Measurements from ENCODE around the gene HMCN2.

DNA sequence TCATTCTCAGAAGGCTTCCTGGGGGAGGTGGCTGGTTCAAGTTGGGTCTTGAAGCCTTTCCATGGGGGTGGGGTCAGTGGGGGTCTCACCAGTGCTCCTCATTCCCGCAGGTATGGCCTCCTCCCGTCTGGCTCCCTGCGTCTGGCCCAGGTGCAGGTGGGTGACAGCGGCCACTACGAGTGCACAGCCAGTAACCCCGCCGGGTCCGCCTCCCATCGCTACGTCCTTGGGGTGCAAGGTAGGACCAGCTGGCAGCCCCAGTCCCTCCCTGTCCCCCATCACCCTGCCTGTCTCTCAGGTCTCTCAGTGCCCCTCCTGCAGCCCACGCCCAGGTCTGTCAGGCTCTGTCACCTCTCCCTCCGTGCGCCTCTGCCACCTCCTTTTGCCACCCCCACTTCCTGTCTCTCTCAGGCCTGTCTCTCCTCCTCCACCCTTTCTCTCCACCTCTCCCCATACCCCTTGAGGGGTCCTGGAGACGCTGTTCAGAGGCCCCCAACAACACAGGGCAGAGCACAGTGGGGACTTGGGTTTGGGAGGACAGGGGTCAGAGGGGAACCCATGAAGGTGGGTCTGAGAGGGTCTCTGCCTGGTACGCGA lies 72.3 kb downstream of the HMCN2 start:
- TF ChIP-seq, protein P1, sequence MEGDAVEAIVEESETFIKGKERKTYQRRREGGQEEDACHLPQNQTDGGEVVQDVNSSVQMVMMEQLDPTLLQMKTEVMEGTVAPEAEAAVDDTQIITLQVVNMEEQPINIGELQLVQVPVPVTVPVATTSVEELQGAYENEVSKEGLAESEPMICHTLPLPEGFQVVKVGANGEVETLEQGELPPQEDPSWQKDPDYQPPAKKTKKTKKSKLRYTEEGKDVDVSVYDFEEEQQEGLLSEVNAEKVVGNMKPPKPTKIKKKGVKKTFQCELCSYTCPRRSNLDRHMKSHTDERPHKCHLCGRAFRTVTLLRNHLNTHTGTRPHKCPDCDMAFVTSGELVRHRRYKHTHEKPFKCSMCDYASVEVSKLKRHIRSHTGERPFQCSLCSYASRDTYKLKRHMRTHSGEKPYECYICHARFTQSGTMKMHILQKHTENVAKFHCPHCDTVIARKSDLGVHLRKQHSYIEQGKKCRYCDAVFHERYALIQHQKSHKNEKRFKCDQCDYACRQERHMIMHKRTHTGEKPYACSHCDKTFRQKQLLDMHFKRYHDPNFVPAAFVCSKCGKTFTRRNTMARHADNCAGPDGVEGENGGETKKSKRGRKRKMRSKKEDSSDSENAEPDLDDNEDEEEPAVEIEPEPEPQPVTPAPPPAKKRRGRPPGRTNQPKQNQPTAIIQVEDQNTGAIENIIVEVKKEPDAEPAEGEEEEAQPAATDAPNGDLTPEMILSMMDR (IDR thresholded peaks at IDR 0.05), result no peak
- TF ChIP-seq POLR2A (IDR thresholded peaks at IDR 0.05), result no peak
